GM12801 (cell line): Measurements from ENCODE around the gene TCF7L2.

ENCODE experiments used
- TF ChIP-seq, protein P1 (sequence below): IDR thresholded peaks from one replicate; pipeline ENCODE4 v1.5.1; 2011; ENCODE audit warnings: control low read depth; ENCODE audit not compliant: insufficient read length; ENCODE audit errors: extremely low read depth

Gene TCF7L2

DNA sequence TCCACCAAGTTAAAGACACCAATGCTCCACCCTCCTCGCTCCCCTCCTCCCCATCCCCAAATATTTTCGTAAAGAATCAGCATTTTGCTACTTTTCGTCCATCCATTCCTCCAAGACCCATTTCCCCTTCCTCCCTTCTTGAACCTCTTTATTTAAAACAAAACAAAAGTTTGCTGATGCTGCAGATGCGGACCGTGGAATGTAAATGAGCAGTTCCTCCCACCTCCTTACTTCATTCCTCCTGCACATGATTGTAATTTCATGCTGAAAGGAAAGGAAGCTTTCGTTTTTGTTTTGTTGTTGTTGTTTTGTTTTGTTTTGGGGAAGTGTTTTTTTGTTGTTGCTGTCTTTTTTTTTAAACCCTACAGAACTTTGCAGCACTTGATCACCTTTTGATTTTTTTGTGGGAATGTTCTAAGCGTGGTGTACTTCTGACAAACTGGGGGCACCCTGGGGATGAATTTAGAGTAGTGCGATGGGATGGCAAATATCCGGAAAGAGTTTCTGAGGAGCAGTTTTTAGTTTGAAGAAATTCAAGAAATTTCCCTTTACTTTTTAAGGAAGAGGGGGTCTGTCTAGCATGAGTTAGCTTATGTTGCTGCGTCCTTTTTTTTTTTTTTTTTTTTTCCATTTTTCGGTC, 177.3 kb downstream of the TCF7L2 start:
- TF ChIP-seq, protein P1, sequence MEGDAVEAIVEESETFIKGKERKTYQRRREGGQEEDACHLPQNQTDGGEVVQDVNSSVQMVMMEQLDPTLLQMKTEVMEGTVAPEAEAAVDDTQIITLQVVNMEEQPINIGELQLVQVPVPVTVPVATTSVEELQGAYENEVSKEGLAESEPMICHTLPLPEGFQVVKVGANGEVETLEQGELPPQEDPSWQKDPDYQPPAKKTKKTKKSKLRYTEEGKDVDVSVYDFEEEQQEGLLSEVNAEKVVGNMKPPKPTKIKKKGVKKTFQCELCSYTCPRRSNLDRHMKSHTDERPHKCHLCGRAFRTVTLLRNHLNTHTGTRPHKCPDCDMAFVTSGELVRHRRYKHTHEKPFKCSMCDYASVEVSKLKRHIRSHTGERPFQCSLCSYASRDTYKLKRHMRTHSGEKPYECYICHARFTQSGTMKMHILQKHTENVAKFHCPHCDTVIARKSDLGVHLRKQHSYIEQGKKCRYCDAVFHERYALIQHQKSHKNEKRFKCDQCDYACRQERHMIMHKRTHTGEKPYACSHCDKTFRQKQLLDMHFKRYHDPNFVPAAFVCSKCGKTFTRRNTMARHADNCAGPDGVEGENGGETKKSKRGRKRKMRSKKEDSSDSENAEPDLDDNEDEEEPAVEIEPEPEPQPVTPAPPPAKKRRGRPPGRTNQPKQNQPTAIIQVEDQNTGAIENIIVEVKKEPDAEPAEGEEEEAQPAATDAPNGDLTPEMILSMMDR, result no peak

DNA sequence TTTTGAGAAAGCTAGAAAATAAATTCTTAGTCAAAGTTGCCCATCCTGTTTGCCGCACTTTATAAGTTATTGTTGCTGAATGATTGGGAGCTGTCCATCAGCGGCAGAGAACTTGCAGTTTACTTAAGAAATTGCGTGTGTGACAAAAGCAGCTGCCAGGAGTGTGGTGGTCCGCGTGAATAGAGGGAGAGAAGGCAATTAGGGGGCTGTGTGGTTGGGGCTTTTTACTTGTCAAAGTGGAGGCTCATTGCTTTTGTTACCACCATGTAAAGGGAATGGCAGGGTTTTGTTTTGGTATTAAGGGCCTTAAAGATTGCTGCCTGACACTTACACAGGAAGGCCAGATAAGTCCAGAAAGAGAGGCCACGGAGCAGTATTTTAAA, 177.8 kb downstream of the TCF7L2 start:
- TF ChIP-seq, protein P1, result no peak

- TF ChIP-seq, protein P1, result no peak
Measured at GRCh38 chr10:113128450-113129070, 178.5 kb downstream of the TCF7L2 start.

GRCh38 chr10:113129117-113129516, 179.1 kb downstream of the TCF7L2 start:
- TF ChIP-seq, protein P1, result no peak

- TF ChIP-seq, protein P1, result no peak
Measured at GRCh38 chr10:113130014-113130641, 180.1 kb downstream of the TCF7L2 start.

GRCh38 chr10:113131613-113132261, 181.7 kb downstream of the TCF7L2 start:
- TF ChIP-seq, protein P1, result no peak

DNA sequence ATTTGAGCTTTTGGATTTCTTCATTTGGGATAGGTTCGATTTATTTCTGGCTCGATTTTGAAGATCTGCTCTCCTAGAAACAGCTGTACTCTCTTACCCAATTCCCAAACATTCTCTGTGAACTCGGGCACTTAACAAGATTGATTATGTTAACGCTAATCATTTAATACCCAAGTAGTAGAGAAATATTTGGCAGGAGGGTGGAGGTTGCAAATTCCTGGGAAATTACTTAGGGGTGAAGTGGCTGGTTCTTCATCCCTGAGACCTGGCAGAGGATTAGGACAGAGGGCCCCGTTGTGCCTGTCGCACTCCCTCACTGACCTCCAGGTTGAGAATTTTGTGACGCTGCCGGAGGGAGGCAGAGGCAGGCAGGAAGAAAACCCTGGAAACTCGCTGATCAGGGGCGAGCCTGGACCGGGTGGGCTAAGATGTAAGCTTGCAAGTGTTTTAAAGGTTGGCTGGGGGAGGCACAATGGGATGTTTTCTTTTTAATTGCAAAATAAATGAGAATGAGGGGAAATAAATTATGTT, 182.6 kb downstream of the TCF7L2 start:
- TF ChIP-seq, protein P1, result no peak
